HepG2 (cell line): ENCODE results near the gene OSBPL5. TPM values are rescaled to one million over a fixed set of nuclear protein-coding genes. Genes with fewer than 3 reads are reported as not detected.

Experiments used
- ATAC-seq: fragments of 200-7000 bp; cut with Tn5 transposase; 3 replicates; pipeline ENCODE4 v1.9.1; 2020; ENCODE audit warnings: mild to moderate bottlenecking, moderate library complexity
- BruUV-seq: library from RNA; stranded (reverse); fragments of 400-500 nt; replicated peaks from 2 replicates; lab custom pipeline; 2021; lab: Mats Ljungman, UMichigan
- CTCF ChIA-PET: fragments of 300-600 bp; formaldehyde crosslinking; extraction: SDS; loops from one replicate; lab custom pipeline; 2021; ENCODE audit warnings: low total read pairs, inconsistent platforms, low intra/inter-chr PET ratio; lab: Yijun Ruan, JAX
- POLR2A ChIA-PET: fragments of 350-600 bp; sonication (Branson Sonifier 250); formaldehyde crosslinking; loops from one replicate; lab custom pipeline; 2020; ENCODE audit warnings: antibody characterized with exemption, inconsistent platforms; lab: Yijun Ruan, JAX
- DNase-seq: peaks from one replicate; pipeline ENCODE4 v3.0.0-alpha.2; 2015; ENCODE audit warnings: low spot score
- FAIRE-seq: peaks from 3 replicates; lab custom pipeline; 2011; peaks lifted over from hg19 to GRCh38; lab: Jason Lieb, UNC
- H2AFZ ChIP-seq: one replicate; pipeline ENCODE4 v1.6.1; 2011; ENCODE audit warnings: low read length, inconsistent platforms
- H3K27ac ChIP-seq: fragments of 300-600 bp; 3 replicates; pipeline ENCODE4 v1.8.0; 2011; ENCODE audit warnings: mixed run types, mild to moderate bottlenecking, mixed read lengths, low read length, inconsistent platforms; ENCODE audit not compliant: insufficient read depth; ENCODE audit errors: extremely low read length
- H3K27me3 ChIP-seq, 2 experiments: fragments of 200-600 bp in 1 of 2; 2 replicates in 1 of 2; 3 replicates in 1 of 2; pipeline versions ENCODE4 v1.6.0 to v1.8.0; 2011; ENCODE audit warnings: low read length in 2 of 2, mild to moderate bottlenecking in 2 of 2, moderate library complexity in 2 of 2, inconsistent platforms in 1 of 2; ENCODE audit not compliant: insufficient read depth in 2 of 2, control insufficient read depth in 1 of 2
- H3K36me3 ChIP-seq, 2 experiments: fragments of 200-600 bp in 1 of 2; replicated peaks in 1 of 2; 2 replicates in 1 of 2; 3 replicates in 1 of 2; pipeline versions ENCODE4 v1.5.1 to v1.8.0; 2011; ENCODE audit warnings: low read length in 2 of 2, inconsistent platforms in 1 of 2; ENCODE audit not compliant: insufficient read depth in 2 of 2, control insufficient read depth in 1 of 2
- H3K4me1 ChIP-seq: 2 replicates; pipeline ENCODE4 v1.5.1; 2012; ENCODE audit warnings: low read length, inconsistent platforms; ENCODE audit not compliant: insufficient read depth
- H3K4me2 ChIP-seq: 2 replicates; pipeline ENCODE4 v1.6.0; 2011; ENCODE audit warnings: low read depth, low read length, inconsistent platforms
- H3K4me3 ChIP-seq, 3 experiments: fragments of 200-600 bp in 1 of 3; sonication (generic), shearing (Covaris generic) in 1 of 3; replicated peaks in 1 of 3; 2 replicates each; pipeline ENCODE4 v1.5.1; 2011 to 2016; ENCODE audit warnings: low read length in 3 of 3, inconsistent platforms in 2 of 3, low read depth in 2 of 3, mild to moderate bottlenecking in 2 of 3, control low read depth in 1 of 3, mixed read lengths in 1 of 3; ENCODE audit not compliant: insufficient read depth in 1 of 3
- H3K79me2 ChIP-seq: one replicate; pipeline ENCODE4 v1.6.1; 2011; ENCODE audit warnings: low read length, inconsistent platforms; ENCODE audit not compliant: insufficient read depth
- H3K9ac ChIP-seq: 2 replicates; pipeline ENCODE4 v1.6.0; 2011; ENCODE audit warnings: mild to moderate bottlenecking, low read depth, low read length, inconsistent platforms; ENCODE audit not compliant: insufficient read depth
- H3K9me3 ChIP-seq: 2 replicates; pipeline ENCODE4 v1.5.1; 2012; ENCODE audit warnings: mild to moderate bottlenecking, low read length
- H4K20me1 ChIP-seq: 2 replicates; pipeline ENCODE4 v1.6.0; 2011; ENCODE audit warnings: inconsistent platforms, mild to moderate bottlenecking, low read length, moderate library complexity; ENCODE audit not compliant: insufficient read depth
- CEBPB ChIP-seq: IDR thresholded peaks from 2 replicates; pipeline ENCODE4 v1.6.1; 2011; ENCODE audit warnings: low read depth, low read length, improper control_type of control experiment, borderline replicate concordance
- CEBPG ChIP-seq: IDR thresholded peaks from 2 replicates; pipeline ENCODE4 v1.6.1; 2016
- DPF2 ChIP-seq: sonication (generic); formaldehyde crosslinking; IDR thresholded peaks from 2 replicates; pipeline ENCODE4 v1.4.0; 2020; ENCODE audit warnings: mild to moderate bottlenecking, low read depth, missing genetic modification reagents, borderline replicate concordance
- DR1 ChIP-seq: sonication (generic); formaldehyde crosslinking; IDR thresholded peaks from 2 replicates; pipeline ENCODE4 v1.8.0; 2021; ENCODE audit warnings: mild to moderate bottlenecking, missing genetic modification reagents, inconsistent platforms
- ELF4 ChIP-seq: sonication (generic); formaldehyde crosslinking; IDR thresholded peaks from 2 replicates; pipeline ENCODE4 v1.5.0; 2020; ENCODE audit warnings: missing genetic modification reagents, mild to moderate bottlenecking, moderate library complexity, borderline replicate concordance
- EP300 ChIP-seq, 3 experiments: sonication (generic) in 1 of 3; formaldehyde crosslinking in 1 of 3; IDR thresholded peaks; 2 replicates each; pipeline versions ENCODE4 v1.5.1 to v1.6.1; 2011 to 2020; ENCODE audit warnings: low read depth in 2 of 3, low read length in 2 of 3, borderline replicate concordance in 1 of 3, improper control_type of control experiment in 1 of 3, mild to moderate bottlenecking in 1 of 3, missing genetic modification reagents in 1 of 3, moderate library complexity in 1 of 3
- KAT7 ChIP-seq: IDR thresholded peaks from 2 replicates; pipeline ENCODE4 v1.6.1; 2018; ENCODE audit warnings: borderline replicate concordance, missing compliant biosample characterization
- MBNL3 ChIP-seq: fragments of 250-450 bp; sonication (Bioruptor Pico); conservative IDR thresholded peaks from 2 replicates; pipeline ENCODE4 v1.8.0; 2022; ENCODE audit warnings: mild to moderate bottlenecking, inconsistent platforms
- MEF2D ChIP-seq: sonication (generic); formaldehyde crosslinking; IDR thresholded peaks from 2 replicates; pipeline ENCODE4 v1.5.1; 2020; ENCODE audit warnings: mild to moderate bottlenecking, missing genetic modification reagents
- MXD3 ChIP-seq: IDR thresholded peaks from 2 replicates; pipeline ENCODE4 v1.6.1; 2016; ENCODE audit warnings: mild to moderate bottlenecking, missing biosample characterization, missing genetic modification reagents
- RFX3 ChIP-seq: IDR thresholded peaks from 2 replicates; pipeline ENCODE4 v1.6.1; 2016; ENCODE audit warnings: missing biosample characterization, missing genetic modification reagents
- SMC3 ChIP-seq: IDR thresholded peaks from 2 replicates; pipeline ENCODE4 v1.6.1; 2011; ENCODE audit warnings: low read length, improper control_type of control experiment
- WIZ ChIP-seq: sonication (generic); formaldehyde crosslinking; IDR thresholded peaks from 2 replicates; pipeline ENCODE4 v1.5.1; 2020; ENCODE audit warnings: mild to moderate bottlenecking, missing genetic modification reagents
- ZBTB21 ChIP-seq: sonication (generic); formaldehyde crosslinking; IDR thresholded peaks from 2 replicates; pipeline ENCODE4 v1.4.0; 2020; ENCODE audit warnings: missing genetic modification reagents
- ZNF136 ChIP-seq: sonication (generic); formaldehyde crosslinking; IDR thresholded peaks from 2 replicates; pipeline ENCODE4 v1.8.1; 2022; ENCODE audit warnings: low read depth, mild to moderate bottlenecking, moderate library complexity, missing genetic modification reagents
- ZNF180 ChIP-seq: sonication (generic); formaldehyde crosslinking; IDR thresholded peaks from 2 replicates; pipeline ENCODE4 v1.4.0; 2020; ENCODE audit warnings: low read depth, missing genetic modification reagents, borderline replicate concordance
- ZNF235 ChIP-seq: sonication (generic); formaldehyde crosslinking; IDR thresholded peaks from 2 replicates; pipeline ENCODE4 v1.8.1; 2023; ENCODE audit warnings: mild to moderate bottlenecking, missing genetic modification reagents, borderline replicate concordance
- ZNF574 ChIP-seq: sonication (generic); formaldehyde crosslinking; IDR thresholded peaks from 2 replicates; pipeline ENCODE4 v1.4.0; 2020; ENCODE audit warnings: missing genetic modification reagents
- ZNF839 ChIP-seq: sonication (generic); formaldehyde crosslinking; IDR thresholded peaks from 2 replicates; pipeline ENCODE4 v1.4.0; 2020; ENCODE audit warnings: missing genetic modification reagents, mild to moderate bottlenecking, borderline replicate concordance
- ZNF878 ChIP-seq: sonication (generic); formaldehyde crosslinking; IDR thresholded peaks from 2 replicates; pipeline ENCODE4 v1.8.1; 2023; ENCODE audit warnings: mild to moderate bottlenecking, missing genetic modification reagents, moderate library complexity
- WGBS: methylation state at CpG from one replicate; pipeline ENCODE4 v1.1.6; 2017; ENCODE audit warnings: low lambda C conversion rate; 5-methylcytosine and 5-hydroxymethylcytosine counted together
- in situ Hi-C: cut with HindIII; loops from 2 replicates; pipeline ENCODE4 v1.10.0; 2017; ENCODE audit warnings: low pct_unique_long_range_greater_than_20kb; ENCODE audit not compliant: extremely low pct_ligation_motif_present
- intact Hi-C: fragments of 100-400 bp; cut with micrococcal nuclease; formaldehyde crosslinking; loops from one replicate; pipeline ENCODE4 v1.10.0; 2022; ENCODE audit not compliant: unreplicated experiment
- polyA plus RNA-seq, 8 experiments: library from polyadenylated mRNA; depleted of rRNA in 3 of 8; stranded (reverse) in 7 of 8; unstranded in 1 of 8; fragments of >200 nt; fragmentation: Illumina TruSeq in 4 of 8; extraction: Trizol in 4 of 8; gene quantifications; 2 replicates each; pipeline versions ENCODE4 v1.2.1 to v1.2.3, GENCODE V29; 2011 to 2016; ENCODE audit warnings: low read depth in 4 of 8, missing spikeins in 1 of 8, mixed read lengths in 1 of 8; ENCODE audit not compliant: insufficient read depth in 1 of 8
- total RNA-seq, 5 experiments: library from RNA; depleted of rRNA; stranded (reverse); fragments of >200 nt; fragmentation: Illumina TruSeq; extraction: Trizol; gene quantifications; 2 replicates each; pipeline ENCODE4 v1.2.3, GENCODE V29; 2016; ENCODE audit warnings: low read depth in 1 of 5

Gene OSBPL5
- total and polyA plus RNA-seq, 2 of the 13 experiments (the other 11 are each of a cell fraction or from before 2014, with no cell fraction given) = not detected

GRCh38 chr11:3132271-3132781, 32.8 kb downstream of the OSBPL5 start:
- Histone ChIP-seq H3K4me3 (no peak overlapping the region), H3K27me3 (peaks cover 10 to 53% of the 10 kb centered on the region in 2 experiments; a peak in 4 of 5 replicates), H3K79me2 (no peaks in the 10 kb centered on the region), H3K9ac (no peak overlapping the region), H4K20me1 (no peaks in the 10 kb centered on the region; the same call in 1 of the 2 replicates), H3K4me1 (no peaks in the 10 kb centered on the region), H3K9me3 (no peaks in the 10 kb centered on the region), H2AFZ (no peak overlapping the region), H3K4me2 (no peak overlapping the region), H3K27ac (no peak overlapping the region), H3K36me3 (no peaks in the 10 kb centered on the region)
- FAIRE-seq (no peak), DNase-seq (no peak), ATAC-seq (no peak)
- ChIA-PET POLR2A (no interaction called here), CTCF (no interaction called here)
- WGBS = 26% methylated on average over 10 of the region's 11 CpGs
- in situ Hi-C loops = no loop called here
- intact Hi-C loops = no loop called here
- BruUV-seq = no TSS peak
- TF ChIP-seq CEBPB = no peak
- TF ChIP-seq DR1 (CRISPR knock-in tag) = no peak
- no peak for TF ChIP-seq MEF2D (CRISPR knock-in tag)
- no peak for TF ChIP-seq MXD3
- TF ChIP-seq ZNF136 (CRISPR knock-in tag) = no peak
- TF ChIP-seq ZNF574 (CRISPR knock-in tag) = no peak
- TF ChIP-seq ELF4 = no peak
- TF ChIP-seq EP300 (IDR thresholded peaks at IDR 0.05; ENCODE audit: low read depth in 2 of 2, low read length in 2 of 2) = no peak
- TF ChIP-seq EP300 (CRISPR knock-in tag; IDR thresholded peaks at IDR 0.05; ENCODE audit: borderline replicate concordance) = no peak
- no peak for TF ChIP-seq SMC3
- TF ChIP-seq ZNF878 (CRISPR knock-in tag) = no peak
- no peak for TF ChIP-seq ZBTB21
- TF ChIP-seq CEBPG (CRISPR knock-in tag) = no peak
- TF ChIP-seq ZNF839 = no peak
- TF ChIP-seq KAT7 = no peak
- TF ChIP-seq RFX3 (CRISPR knock-in tag) = no peak
- TF ChIP-seq WIZ = no peak
- no peak for TF ChIP-seq ZNF180 (CRISPR knock-in tag)
- no peak for TF ChIP-seq DPF2 (CRISPR knock-in tag)
- TF ChIP-seq ZNF235 (CRISPR knock-in tag) = no peak
- no peak for TF ChIP-seq MBNL3
